Prostate gland (tissue), 2 donors: ENCODE measurements around the gene MAP3K4.

Experiments
- CTCF ChIP-seq, 4 experiments: fragments of 200-600 bp in 2 of 4; fragments of 450-650 bp in 2 of 4; sonication (generic) in 2 of 4; IDR thresholded peaks; 1 replicate in 3 of 4; 2 replicates in 1 of 4; pipeline ENCODE4 v1.5.1; 2016 to 2019; ENCODE audit warnings: antibody characterized with exemption in 4 of 4, mild to moderate bottlenecking in 2 of 4, moderate library complexity in 2 of 4
- POLR2AphosphoS5 ChIP-seq: sonication (generic); formaldehyde crosslinking; IDR thresholded peaks from one replicate; pipeline ENCODE4 v1.6.1; 2017; ENCODE audit warnings: antibody characterized with exemption

GRCh38 chr6:161143663-161144430 is 152.3 kb downstream of the MAP3K4 start:
- TF ChIP-seq POLR2AphosphoS5 (no peak), CTCF (IDR thresholded peaks at IDR 0.05) (no peak)
